HG03432 (cell line): ENCODE data around the gene FLOT2.
"Not testable (repeated sequence)": the region's sequence is repeated elsewhere in the genome, so short reads cannot be mapped to it uniquely, and the experiment has no call there.

ENCODE experiments used
- ATAC-seq: cut with Tn5 transposase; IDR thresholded peaks from one replicate; pipeline ENCODE4 v1.9.1; 2021; ENCODE audit warnings: mild to moderate bottlenecking, moderate library complexity; ENCODE audit not compliant: unreplicated experiment

FLOT2 gene

GRCh38 chr17:28896884-28897768 is at the start of gene FLOT2:
Gene FLOT2 (minus strand): TSS chr17:28897733. CDS start chr17:28897574, 159 bp downstream.
- peak; percentile 31 for ATAC-seq

DNA sequence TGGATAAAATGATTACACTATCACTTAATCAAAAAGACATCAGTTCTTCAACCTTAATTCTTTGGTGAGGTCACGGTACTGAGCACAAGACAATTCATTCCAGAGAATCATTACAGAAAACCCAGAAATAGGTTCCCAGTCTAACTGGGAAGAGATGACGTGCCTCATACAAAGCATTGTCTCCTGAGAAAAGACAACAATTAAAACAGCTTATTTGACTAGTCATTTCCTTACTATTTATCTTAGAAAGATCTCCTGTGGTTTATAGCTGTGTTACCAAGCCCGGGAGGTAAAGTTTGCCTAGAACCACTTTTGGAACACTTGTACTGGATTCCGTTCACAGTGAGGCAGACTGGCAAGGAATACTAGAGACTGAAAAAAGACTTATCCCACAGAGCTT is 48.7 kb upstream of the FLOT2 start:
- ATAC-seq, result no peak

- no peak for ATAC-seq
These were observed 47.6 kb upstream of the FLOT2 start for GRCh38 chr17:28944862-28945741.

DNA sequence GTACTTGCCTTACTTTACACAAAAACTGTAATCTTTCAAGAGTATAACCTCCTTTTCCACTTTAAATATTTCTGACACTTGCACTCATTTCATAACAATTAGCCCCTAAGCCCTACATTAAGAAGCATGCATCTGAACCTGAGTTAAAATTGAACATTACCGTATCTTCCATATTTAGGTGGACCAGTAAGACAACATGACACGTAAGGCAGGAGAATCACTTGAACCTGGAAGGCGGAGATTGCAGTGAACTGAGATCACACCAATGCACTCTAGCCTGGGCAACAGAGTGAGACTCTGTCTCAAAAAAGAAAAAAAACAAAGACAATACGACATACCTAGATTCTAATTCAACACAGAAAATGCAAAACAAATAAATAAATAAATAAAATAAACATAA is 46.8 kb upstream of the FLOT2 start:
- ATAC-seq, result no peak

DNA sequence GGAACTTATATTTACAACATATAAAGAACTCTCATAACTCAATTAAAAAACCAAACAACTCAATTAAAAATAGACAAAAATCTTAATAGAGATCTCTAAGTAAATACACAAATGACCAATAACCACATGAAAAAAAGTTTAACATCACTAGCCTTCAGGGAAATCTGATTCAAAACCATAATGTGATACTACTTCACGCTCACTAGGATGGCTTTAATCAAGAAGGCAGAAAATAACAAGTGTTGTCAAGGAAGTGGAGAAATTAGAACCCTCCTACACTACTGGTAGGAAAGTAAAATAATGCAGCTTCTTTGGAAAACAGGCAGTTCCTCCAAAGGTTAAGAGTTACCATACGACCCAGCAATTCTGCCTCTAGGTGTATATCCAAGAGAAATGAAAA is 45.4 kb upstream of the FLOT2 start:
- ATAC-seq, result no peak

GRCh38 chr17:28941251-28941650 is 43.7 kb upstream of the FLOT2 start:
- ATAC-seq, result no peak

DNA sequence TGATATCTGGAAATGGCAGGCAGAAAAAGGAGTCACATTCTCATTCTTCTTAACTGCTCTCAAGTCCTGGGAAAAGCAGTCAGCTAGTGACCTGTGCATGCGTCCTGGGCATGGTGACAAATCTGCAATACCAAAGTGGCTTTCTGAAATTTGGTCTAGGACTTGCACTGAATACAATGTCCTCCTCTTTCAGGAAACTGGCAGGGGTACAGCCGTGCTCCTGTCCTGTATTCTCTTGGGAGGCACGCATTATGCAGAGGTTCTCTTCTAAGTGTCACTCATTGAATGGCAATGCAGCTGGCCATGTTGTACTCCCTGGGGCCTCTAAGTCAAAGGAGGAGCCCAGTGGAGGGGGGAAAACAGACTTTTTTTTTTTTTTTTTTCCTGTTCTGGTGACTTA is 43.1 kb upstream of the FLOT2 start:
- ATAC-seq, result no peak

DNA sequence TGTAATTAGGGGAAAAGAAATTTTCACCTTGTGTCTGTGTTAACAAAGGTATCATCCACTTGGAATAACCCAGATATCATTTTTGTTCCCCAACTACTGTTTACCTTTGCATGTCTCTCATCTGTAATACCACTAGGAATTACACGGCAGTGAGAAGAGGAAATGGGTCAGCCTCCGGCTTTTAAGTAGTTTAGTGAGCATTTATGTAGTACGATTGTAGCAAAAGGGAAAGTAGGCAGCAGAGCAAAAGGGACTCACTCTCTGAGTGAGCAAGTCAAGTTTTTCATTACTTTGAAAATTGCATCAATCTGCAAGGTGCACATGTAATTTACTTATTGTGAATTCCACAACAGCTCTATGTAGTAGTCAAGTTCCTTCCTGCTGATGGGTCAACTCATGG is 42.6 kb upstream of the FLOT2 start:
- no peak for ATAC-seq

- no peak for ATAC-seq
These were observed 41.0 kb upstream of the FLOT2 start for GRCh38 chr17:28938552-28938951.

DNA sequence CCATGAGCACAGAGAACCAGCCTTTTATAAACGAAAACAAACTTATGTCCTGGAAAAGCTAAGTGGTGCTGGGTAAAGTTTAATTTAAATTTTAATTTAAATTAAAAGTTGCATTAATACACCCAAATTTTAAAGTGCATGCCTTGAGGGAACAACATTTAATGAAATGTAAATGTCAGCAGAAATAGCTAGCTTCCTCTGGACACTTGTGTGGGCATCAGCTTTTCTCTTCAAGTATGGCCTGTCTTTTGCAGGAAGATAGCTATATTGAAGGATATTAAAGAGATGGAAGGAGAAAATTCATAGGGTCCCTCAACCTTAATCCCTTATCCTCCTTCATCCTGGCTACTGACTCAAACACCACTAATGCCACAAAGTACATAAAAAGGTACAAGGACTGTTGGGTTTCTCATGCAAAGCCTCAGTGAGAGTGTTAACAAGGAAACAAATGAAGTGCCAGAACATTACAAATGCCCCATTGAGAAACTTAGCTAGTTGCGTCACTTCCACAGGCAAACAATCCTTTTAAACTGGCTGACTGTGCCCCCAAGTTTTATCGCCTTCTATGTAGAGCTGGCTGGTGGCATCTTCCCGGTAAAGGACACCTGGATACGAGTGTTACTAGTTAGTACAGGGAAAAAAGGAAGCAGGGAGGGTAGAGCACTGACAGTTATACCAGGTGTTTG is 39.7 kb upstream of the FLOT2 start:
- no peak for ATAC-seq

GRCh38 chr17:28935744-28936460 is 38.4 kb upstream of the FLOT2 start:
- no peak for ATAC-seq

DNA sequence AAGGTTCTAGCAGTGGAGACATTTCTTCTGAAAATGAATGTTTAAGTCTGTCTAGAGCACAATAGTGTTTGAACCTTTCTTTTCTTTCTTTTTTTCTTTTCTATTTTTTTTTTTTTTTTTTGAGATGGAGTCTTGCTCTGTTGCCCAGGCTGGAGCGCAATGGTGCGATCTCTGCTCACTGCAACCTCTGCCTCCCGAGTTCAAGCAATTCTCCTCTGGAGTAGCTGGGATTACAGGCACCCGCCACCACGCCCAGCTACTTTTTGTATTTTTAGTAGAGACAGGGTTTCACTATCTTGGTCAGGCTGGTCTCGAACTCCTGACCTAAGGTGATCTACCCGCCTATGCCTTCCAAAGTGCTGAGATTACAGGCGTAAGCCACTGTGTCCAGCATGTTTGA is 37.0 kb upstream of the FLOT2 start:
- ATAC-seq, result not testable (repeated sequence)

DNA sequence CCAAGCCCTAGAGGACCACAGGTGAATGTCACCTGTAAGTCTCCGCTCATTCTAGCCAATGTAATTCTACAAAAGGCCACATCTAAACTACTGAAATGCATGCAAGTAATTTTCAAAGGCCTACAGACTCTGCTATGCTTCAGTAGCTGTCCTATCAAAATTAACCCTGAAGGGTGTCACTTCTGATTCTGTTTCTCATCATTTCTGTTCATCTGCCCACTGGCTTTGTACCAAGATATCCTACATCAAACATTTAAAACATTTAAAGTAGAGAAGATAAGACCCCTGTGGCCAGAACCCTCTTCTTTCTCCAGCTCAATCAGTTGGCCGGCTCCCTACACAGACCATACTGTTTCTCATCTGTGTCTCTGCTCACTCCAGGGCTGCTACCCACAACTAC is 32.3 kb upstream of the FLOT2 start:
- no peak for ATAC-seq

GRCh38 chr17:28928061-28928460 is 30.5 kb upstream of the FLOT2 start:
- ATAC-seq, result no peak

DNA sequence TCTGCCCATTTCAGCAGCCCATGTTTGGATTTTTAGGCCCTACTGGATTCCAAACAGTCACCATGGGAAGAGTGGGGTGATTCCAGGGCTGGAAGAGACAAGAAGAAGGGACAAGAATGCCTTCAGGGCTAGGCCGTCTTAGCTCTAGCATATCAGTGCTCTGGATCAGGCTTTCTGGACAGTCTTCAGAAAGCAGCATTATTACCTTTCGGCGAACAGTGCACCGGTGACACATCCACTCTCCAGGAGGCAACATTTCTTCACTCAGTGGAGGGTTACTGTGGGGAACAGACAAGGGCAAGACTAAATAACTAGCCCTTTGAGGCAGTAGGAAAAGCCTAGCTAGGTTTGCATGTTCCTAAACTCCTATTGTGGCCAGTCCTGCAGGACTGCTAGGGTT is 29.3 kb upstream of the FLOT2 start:
- ATAC-seq, result no peak

GRCh38 chr17:28926366-28926765 is 28.8 kb upstream of the FLOT2 start:
- ATAC-seq, result no peak

GRCh38 chr17:28925912-28926365 is 28.4 kb upstream of the FLOT2 start:
- ATAC-seq, result no peak

GRCh38 chr17:28920201-28920600 is 22.7 kb upstream of the FLOT2 start:
- ATAC-seq, result no peak

GRCh38 chr17:28918295-28918694 is 20.8 kb upstream of the FLOT2 start:
- no peak for ATAC-seq

DNA sequence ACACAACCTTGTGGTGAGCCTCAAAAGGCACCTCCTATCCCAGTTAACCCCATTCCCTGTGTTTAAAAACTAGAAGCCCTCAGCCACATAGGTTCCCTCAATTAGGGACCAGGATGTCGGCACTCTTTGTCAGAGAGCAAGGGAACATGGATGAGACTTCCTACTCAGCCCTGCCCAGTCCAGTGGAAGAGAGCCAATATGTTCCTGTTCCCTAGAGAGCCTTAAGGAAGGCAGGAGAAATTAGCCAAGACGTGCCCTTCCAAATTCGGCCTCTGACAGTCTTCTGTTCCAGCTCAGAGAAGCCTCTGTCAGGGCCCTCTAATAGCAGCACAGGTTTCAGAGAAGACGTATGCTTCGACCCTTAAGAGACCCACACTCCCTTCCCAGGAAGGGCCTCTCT is 19.9 kb upstream of the FLOT2 start:
- no peak for ATAC-seq

GRCh38 chr17:28917029-28917428 is 19.5 kb upstream of the FLOT2 start:
- ATAC-seq, result no peak
